ENCODE results near the gene BEGAIN. TPM values are rescaled to one million over a fixed set of nuclear protein-coding genes. Genes with fewer than 3 reads are reported as not detected.

Gene BEGAIN
- total RNA-seq, 8 experiments from 2014 or later, result 2.6 to 16.0 (median 3.8) TPM

DNA sequence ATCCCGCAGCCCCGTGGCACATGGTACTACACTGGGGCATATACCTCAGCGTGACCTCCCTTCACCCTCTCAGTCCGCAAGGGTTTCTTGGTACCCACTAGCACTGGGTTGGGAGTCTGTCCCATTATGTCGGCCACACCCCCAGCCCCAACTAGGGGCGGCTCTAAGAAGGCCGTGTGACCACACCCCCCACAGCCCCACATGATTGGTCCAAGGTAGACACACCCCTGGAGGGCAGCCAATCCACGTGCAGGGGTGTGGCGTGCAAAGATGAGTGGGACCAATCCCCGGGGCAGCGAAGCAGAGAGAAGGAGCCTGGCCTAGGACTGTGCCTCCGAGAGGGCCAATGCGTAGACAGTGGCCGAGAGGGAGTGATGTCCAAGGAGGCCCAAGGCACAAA is 34.6 kb upstream of the BEGAIN start:
- Histone ChIP-seq H3K4me1 (replicated peaks in 1 of 2) (peaks cover 37 to 43% of the 10 kb centered on the region in 2 donors), H3K27ac (no peak overlapping the region), H3K4me3 (no peak overlapping the region)
- 40 to 100% (median 98%) methylated on average over 1 to 7 of the region's 14 CpGs; no CpG with 5 or more reads in 2 of the 10 experiments for WGBS, 10 experiments
- peak in 4 of 8 experiments; percentile 10 to 62 (median 24) for ATAC-seq (replicated peaks in 6 of 8)
- in situ Hi-C loops (cut with MboI; ENCODE audit: low pct_unique_long_range_greater_than_20kb in 2 of 9, low sequenced_read_pairs in 9 of 9, unreplicated experiment in 9 of 9), result loop anchor here in 1 of 9 experiments (25.0 kb wide), 1 partner anchor 210 kb away; no protein-coding TSS in a partner anchor

DNA sequence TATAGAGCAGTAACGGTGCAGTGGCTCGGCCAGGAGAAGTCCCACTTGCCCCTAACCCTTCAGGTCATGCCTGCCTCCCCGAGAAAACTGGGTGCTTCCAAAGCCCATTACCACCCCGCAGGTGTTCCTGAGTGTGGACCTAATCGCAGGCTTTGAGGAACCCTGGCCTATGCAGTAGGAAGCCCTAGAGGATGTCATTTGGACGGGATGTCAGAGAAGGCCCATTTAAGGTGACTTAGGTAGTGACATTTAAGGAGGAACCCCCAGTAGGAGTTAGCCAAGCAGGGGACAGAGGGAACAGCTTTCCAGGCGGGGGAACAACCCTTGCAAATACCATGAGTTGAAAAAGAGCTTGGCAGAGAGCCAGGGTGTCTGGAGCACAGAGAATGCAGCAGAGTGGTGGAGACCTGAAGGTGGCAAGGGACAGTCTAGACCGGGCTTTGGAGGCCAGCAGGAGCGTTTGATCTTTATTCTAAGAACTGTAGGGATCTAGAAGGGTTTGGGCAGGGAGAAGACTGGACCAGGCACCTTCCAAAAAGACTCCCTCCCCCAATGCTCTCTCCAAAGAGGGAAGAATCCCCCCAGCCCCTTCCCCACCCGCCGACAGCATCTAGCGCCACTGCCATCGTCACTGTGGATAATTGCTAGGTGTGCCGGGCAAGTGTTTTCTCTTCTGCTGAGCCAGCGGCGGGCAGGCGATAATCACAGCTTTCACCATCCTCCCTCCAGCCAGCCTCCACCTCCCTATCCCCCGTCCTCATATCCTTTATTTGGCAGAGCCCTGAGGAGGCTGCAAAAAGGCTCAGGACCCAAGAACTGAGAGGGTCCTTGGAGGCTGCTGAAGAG is 33.3 kb upstream of the BEGAIN start:
- Histone ChIP-seq H3K27ac (no peak overlapping the region), H3K4me1 (replicated peaks in 1 of 2) (peaks cover 37 to 43% of the 10 kb centered on the region in 2 donors), H3K4me3 (no peak overlapping the region)
- no peak for ATAC-seq (replicated peaks in 6 of 8)
- in situ Hi-C loops (cut with MboI; ENCODE audit: low pct_unique_long_range_greater_than_20kb in 2 of 9, low sequenced_read_pairs in 9 of 9, unreplicated experiment in 9 of 9), result loop anchor here in 1 of 9 experiments (25.0 kb wide), 1 partner anchor 208 kb away; no protein-coding TSS in a partner anchor
- WGBS, 10 experiments, result 42 to 100% (median 66%) methylated on average over 2 to 13 of the region's 18 CpGs; no CpG with 5 or more reads in 4 of the 10 experiments

DNA sequence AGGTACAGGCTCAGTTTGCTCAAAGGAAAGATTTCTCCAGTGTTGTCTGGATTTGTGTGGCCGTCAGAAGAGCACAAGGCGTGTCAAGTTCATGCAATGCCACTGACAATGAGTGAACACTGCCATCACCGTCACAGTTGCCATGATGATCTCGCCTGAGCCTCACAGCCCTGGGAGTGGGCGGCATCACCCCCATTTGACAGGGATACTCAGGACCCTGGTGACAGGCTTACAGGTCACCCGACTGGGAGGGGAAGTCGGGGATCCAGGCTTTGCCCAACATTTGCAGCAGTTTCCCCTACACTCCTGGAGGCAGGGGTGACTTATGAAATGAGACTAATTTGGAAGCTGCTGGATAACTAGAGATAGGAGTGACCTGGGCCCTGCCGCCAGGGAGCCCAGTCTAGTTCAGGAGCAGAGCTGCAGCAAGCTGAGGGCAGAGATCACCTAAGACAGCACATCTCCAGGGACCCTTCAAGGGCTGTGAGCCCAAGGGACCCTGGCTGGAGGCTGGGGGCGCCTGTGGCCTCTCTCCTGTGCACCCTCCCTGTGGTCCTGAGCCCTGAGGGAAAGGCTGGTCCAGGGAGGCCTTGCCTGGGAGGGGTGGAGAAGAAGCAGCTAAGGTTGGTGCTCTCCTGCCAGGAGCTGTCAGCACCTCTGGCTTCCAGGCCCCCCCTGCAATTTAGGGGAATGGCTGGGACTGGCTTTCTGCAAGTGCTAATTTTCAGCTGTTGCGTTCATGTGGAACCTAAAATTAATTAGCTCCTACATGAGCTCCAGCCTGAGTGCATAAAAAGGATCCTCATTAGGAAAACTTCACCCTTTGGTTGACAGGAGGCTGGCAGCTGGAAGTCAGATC is 32.4 kb upstream of the BEGAIN start:
- peak overlapping the region; percentile 15 to 51 for H3K27ac ChIP-seq
- WGBS, 10 experiments, result 20 to 82% (median 48%) methylated on average over 2 to 6 of the region's 10 CpGs; no CpG with 5 or more reads in 6 of the 10 experiments
- H3K4me1 ChIP-seq (replicated peaks in 1 of 2), result peaks cover 37 to 43% of the 10 kb centered on the region in 2 donors
- H3K4me3 ChIP-seq, result no peak overlapping the region
- peak in 5 of 8 experiments; percentile 6 to 66 (median 42) for ATAC-seq (replicated peaks in 6 of 8)
- in situ Hi-C loops (cut with MboI; ENCODE audit: low pct_unique_long_range_greater_than_20kb in 2 of 9, low sequenced_read_pairs in 9 of 9, unreplicated experiment in 9 of 9), result loop anchor here in 1 of 9 experiments (25.0 kb wide), 1 partner anchor 207 kb away; no protein-coding TSS in a partner anchor

DNA sequence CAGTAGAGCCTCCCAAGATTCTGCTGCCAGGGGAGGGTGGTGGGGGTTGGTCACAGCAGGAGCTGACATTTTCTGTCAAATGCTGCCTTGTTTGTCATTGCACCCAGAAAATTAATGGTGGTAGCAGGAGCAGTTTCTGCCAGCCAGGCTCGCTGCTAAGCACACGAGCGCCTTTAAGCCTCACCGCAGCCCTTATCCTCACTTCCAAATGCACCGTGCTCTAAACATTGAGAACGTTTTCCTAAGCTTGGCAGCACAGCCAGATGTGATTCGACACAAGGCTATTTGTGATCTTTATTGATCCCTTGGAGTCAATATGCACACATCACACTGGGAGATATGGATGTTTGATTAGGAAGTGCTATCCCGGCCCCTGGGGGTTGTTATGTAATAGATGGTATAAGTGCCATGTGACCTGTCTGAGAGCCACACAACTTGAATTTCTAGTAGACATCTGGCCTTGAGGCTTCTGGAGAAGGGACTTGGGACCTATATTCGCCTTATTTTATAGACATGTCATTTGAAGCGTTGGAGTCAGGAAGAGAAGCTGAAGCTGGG is 31.6 kb upstream of the BEGAIN start:
- Histone ChIP-seq H3K4me1 (replicated peaks in 1 of 2) (peaks cover 37 to 43% of the 10 kb centered on the region in 2 donors), H3K4me3 (no peak overlapping the region), H3K27ac (peak overlapping the region; percentile 15 to 51)
- in situ Hi-C loops (cut with MboI; ENCODE audit: low pct_unique_long_range_greater_than_20kb in 2 of 9, low sequenced_read_pairs in 9 of 9, unreplicated experiment in 9 of 9), result loop anchor here in 1 of 9 experiments (25.0 kb wide), 1 partner anchor 207 kb away; no protein-coding TSS in a partner anchor
- peak in 5 of 8 experiments; percentile 34 to 72 (median 57) for ATAC-seq (replicated peaks in 6 of 8)
- 43 to 88% (median 79%) methylated on average over 1 to 5 of the region's 10 CpGs; no CpG with 5 or more reads in 4 of the 10 experiments for WGBS, 10 experiments

DNA sequence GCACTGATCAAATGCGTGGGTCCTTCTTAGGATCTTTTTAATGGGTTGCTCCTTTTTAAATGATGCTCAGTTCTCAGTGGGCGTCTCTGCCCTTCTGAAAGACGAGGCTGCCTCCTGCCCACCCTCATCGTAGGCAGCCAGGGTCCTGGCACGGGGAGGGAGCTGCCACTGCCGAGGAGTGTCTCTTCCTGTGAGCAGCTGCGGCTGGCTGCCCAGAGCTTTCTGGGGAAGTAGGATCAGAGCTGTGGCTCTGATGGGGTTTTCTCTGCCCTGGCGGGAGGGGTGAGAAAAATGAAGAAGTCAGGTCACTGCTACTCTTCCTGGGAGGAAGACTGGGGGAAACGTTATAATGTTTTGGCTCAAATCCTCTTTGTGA is 31.1 kb upstream of the BEGAIN start:
- H3K4me1 ChIP-seq (replicated peaks in 1 of 2), result peaks cover 37 to 45% of the 10 kb centered on the region in 2 donors
- H3K27ac ChIP-seq, result peak overlapping the region; percentile 1 to 45
- in situ Hi-C loops (cut with MboI; ENCODE audit: low pct_unique_long_range_greater_than_20kb in 2 of 9, low sequenced_read_pairs in 9 of 9, unreplicated experiment in 9 of 9), result loop anchor here in 1 of 9 experiments (25.0 kb wide), 1 partner anchor 206 kb away; no protein-coding TSS in a partner anchor
- peak in 4 of 8 experiments; percentile 6 to 30 (median 21) for ATAC-seq (replicated peaks in 6 of 8)
- no peak overlapping the region for H3K4me3 ChIP-seq
- WGBS, 10 experiments, result 0 to 80% (median 54%) methylated on average over 1 to 6 of the region's 9 CpGs; no CpG with 5 or more reads in 3 of the 10 experiments

DNA sequence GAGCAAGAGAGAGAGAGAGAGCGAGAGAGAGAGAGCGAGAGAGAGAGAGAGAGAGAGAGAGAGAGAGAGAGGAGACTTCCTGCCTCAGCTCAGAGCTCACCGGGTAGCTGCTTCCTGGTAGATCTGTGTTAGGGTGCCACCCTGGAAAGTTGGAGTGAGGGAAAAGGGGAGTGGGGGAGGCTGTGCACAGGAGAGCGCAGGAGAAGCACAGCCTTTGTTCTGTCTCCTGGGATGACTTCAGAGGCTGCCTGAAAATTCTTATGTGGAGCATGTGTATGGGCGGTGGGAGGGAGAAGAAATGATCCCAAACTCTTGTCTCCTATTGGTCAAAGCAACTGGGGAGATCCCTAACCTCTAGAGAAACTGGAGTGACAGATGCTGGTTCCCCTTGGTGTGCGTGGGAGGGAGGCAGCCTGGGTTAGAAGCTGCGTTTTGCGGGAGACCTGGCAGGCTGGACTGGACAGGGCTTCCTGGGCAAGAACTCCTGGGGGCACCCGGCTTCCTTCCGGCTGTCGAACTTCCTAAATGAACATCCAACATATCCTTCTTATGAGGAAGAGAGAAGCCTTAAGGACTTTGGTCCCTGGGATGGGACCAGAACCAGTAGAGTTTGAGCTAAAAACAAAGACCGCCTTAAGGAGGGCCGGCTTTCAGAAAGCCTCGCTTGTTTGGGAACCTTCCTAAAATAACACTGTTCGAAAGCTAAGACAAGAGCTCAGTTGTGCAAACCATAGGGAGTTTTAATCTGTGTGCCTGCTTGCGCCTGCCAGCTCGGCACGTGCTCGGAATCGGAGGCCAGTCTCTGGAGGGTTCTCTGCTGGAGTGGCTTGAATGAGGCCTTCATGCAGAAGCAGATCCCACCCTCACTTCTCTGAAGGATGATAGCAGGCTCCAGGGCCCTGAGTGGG is 30.4 kb upstream of the BEGAIN start:
- WGBS, 10 experiments, result 32 to 95% (median 71%) methylated on average over 1 to 12 of the region's 20 CpGs; no CpG with 5 or more reads in 3 of the 10 experiments
- Histone ChIP-seq H3K27ac (no peak overlapping the region), H3K4me1 (replicated peaks in 1 of 2) (peaks cover 37 to 43% of the 10 kb centered on the region in 2 donors), H3K4me3 (no peak overlapping the region)
- in situ Hi-C loops (cut with MboI; ENCODE audit: low pct_unique_long_range_greater_than_20kb in 2 of 9, low sequenced_read_pairs in 9 of 9, unreplicated experiment in 9 of 9), result loop anchor here in 1 of 9 experiments (25.0 kb wide), 1 partner anchor 205 kb away; no protein-coding TSS in a partner anchor
- ATAC-seq (replicated peaks in 6 of 8), result peak in 1 of 8 experiments; percentile 25

DNA sequence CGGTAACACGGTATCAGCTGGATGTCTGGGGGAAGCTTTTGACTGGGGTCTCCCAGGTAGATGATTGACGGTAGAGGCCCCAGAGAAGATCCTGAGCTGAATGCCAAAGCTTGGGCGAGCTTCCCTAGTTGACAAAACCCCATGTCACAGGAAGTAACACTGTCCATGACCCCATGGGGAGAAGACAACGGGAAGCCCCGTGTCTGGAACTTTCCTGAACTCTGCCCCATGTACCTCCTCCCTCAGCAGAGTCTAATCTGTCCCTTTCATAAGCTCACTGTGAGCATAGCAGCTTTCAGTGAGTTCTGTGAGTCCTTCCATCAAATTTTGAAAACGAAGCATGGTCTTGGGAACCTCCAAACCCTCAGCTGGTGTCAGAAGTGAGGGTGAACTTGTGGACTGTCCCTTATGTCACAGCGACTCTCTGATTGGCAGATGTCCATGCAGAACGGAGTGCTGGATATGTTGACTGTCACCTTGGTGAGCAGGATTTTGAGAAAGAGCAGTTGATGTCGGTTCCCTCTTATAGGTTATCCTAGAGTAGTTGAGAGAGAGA is 29.7 kb upstream of the BEGAIN start:
- in situ Hi-C loops (cut with MboI; ENCODE audit: low pct_unique_long_range_greater_than_20kb in 2 of 9, low sequenced_read_pairs in 9 of 9, unreplicated experiment in 9 of 9), result loop anchor here in 1 of 9 experiments (25.0 kb wide), 1 partner anchor 205 kb away; no protein-coding TSS in a partner anchor
- WGBS, 10 experiments, result 23 to 83% (median 67%) methylated on average over 1 to 7 of the region's 10 CpGs; no CpG with 5 or more reads in 2 of the 10 experiments
- ATAC-seq (replicated peaks in 6 of 8), result no peak
- H3K4me3 ChIP-seq, result no peak overlapping the region
- no peak overlapping the region for H3K27ac ChIP-seq
- peaks cover 33 to 35% of the 10 kb centered on the region in 2 donors for H3K4me1 ChIP-seq (replicated peaks in 1 of 2)

DNA sequence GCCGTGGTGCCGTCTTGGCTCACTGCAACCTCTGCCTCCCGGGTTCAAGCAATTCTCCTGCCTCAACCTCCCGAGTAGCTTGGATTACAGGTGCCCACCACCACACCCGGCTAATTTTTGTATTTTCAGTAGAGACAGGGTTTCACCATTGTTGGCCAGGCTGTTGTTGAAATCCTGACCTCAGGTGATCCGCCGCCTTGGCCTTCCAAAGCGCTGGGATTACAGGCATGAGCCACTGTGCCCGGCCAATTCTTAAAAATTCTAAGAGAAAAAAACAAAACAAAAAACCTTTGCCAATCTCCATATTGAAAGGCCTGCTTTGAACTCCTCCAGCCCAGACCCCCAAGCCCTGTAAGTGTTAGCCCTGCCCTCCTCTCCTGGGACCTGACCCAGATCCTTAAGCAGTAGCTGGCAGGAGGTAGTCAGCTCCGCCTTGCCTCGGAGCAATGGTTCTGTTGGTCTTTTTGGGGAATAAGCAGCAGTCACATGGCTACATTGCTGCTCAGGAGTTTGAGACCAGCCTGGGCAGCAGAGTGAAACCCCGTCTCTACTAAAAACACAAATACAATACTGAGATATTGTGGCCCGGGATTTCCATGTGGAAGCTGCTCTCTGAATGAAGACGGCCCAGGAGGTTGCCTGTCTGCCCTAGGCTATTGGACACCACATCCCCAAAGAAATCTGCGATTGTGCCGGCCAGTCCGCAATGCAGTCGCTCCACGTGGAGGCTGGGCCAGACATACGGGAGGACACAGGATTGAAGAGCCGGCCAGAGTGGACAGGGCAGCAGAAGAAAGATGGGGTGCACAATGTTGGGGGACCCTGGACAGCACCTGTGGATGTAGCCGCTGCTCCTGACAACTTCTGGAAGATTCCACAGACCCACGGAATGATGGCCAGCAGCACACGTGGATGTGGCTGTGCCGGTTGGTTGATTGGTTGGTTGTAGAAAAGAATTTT is 28.8 kb upstream of the BEGAIN start:
- 33 to 96% (median 89%) methylated on average over 1 to 16 of the region's 25 CpGs; no CpG with 5 or more reads in 2 of the 10 experiments for WGBS, 10 experiments
- Histone ChIP-seq H3K4me1 (replicated peaks in 1 of 2) (peaks cover 33 to 35% of the 10 kb centered on the region in 2 donors), H3K27ac (no peak overlapping the region), H3K4me3 (no peak overlapping the region)
- no peak for ATAC-seq (replicated peaks in 6 of 8)
- in situ Hi-C loops (cut with MboI; ENCODE audit: low pct_unique_long_range_greater_than_20kb in 2 of 9, low sequenced_read_pairs in 9 of 9, unreplicated experiment in 9 of 9), result loop anchor here in 1 of 9 experiments (25.0 kb wide), 1 partner anchor 204 kb away; no protein-coding TSS in a partner anchor

DNA sequence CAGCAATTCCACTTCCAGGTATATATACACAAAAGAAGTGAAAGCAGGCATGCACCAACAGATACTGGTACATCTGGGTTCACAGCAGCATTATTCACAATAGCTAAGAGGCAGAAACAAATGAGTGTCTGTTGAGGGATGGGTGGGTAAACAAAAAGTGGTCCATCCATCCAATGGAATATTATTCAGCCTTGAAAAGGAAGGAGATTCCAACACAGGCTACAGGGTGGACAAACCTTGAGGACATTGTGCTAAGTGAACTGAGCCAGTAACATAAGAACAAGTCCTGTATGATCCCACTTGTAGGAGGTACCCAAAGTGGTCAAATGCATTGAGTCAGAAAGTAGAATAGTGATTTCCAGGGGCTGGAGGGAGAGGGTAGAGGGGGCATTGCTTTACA is 27.6 kb upstream of the BEGAIN start:
- ATAC-seq (replicated peaks in 6 of 8), result no peak
- no peak overlapping the region for H3K4me3 ChIP-seq
- H3K27ac ChIP-seq, result no peak overlapping the region
- peaks cover 28 to 29% of the 10 kb centered on the region in 2 donors for H3K4me1 ChIP-seq (replicated peaks in 1 of 2)
- in situ Hi-C loops (cut with MboI; ENCODE audit: low pct_unique_long_range_greater_than_20kb in 2 of 9, low sequenced_read_pairs in 9 of 9, unreplicated experiment in 9 of 9), result loop anchor here in 1 of 9 experiments (25.0 kb wide), 1 partner anchor 203 kb away; no protein-coding TSS in a partner anchor

DNA sequence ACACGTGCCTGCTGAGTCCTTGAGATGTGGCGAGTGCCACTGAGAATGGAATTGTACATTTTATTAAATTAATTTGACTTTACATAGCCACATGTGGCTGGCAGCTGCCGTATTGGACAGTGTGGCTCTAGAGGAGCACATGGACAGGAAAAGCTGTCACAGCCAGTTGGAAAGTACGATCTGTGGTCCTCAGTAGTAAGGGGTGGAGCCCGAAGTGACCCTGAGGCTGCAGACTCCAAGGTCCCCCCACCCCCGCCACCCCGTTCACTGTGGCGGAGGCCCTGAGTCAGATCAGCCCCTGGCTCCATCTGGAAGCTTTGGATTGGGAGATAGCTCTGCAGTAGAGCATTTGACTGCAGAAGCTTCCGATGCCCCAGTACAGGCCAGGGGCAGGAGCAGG is 25.8 kb upstream of the BEGAIN start:
- in situ Hi-C loops (cut with MboI; ENCODE audit: low pct_unique_long_range_greater_than_20kb in 2 of 9, low sequenced_read_pairs in 9 of 9, unreplicated experiment in 9 of 9), result loop anchor here in 1 of 9 experiments (25.0 kb wide), 1 partner anchor 201 kb away; no protein-coding TSS in a partner anchor
- Histone ChIP-seq H3K4me1 (replicated peaks in 1 of 2) (peaks cover 10 to 13% of the 10 kb centered on the region in 2 donors), H3K27ac (no peak overlapping the region), H3K4me3 (no peak overlapping the region)
- 0 to 83% (median 46%) methylated on average over 2 to 4 of the region's 9 CpGs; no CpG with 5 or more reads in 5 of the 10 experiments for WGBS, 10 experiments
- peak; percentile 22 to 78 (median 69) for ATAC-seq (replicated peaks in 6 of 8)
